ENCODE measurements around the gene MFAP2. TPM values are rescaled to one million over a fixed set of nuclear protein-coding genes. Genes with fewer than 3 reads are reported as not detected.

The MFAP2 gene
- total and polyA plus RNA-seq, 11 donors: 1.2 to 13.0 (median 2.3) TPM

DNA sequence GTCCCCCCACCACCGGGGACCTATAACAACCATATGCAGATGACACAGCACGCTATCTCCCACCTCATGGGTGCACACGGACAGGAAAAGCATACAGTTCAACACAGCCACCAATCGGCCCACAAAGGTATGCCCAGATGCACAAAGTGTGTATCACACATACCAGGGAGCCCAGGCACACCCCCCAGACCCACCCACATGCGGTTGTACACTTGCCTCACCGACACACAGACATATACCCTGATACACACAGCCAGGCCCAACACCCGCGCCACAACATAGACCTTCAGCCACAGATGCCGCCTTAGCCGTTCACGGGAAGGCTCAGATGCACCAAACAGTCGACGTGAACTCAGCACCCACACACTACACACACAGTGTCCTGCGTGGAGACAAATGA is 53.2 kb downstream of the MFAP2 start:
- Histone ChIP-seq H3K36me3 (peaks cover 0 to 23% (median 6%) of the 10 kb centered on the region in 9 donors), H3K27me3 (no peaks in the 10 kb centered on the region), H3K4me3 (no peak overlapping the region), H3K27ac (no peak overlapping the region), H3K4me1 (peaks cover 0 to 3% (median 0%) of the 10 kb centered on the region in 12 donors), H3K9me3 (no peaks in the 10 kb centered on the region)
- 85 to 95% (median 93%) methylated on average over 14 of the region's 14 CpGs for WGBS, 4 donors
- DNase-seq (peak in 2 of 5 donors; percentile 13 to 30), ATAC-seq (peak in 1 of 4 donors; percentile 3)
- TF ChIP-seq, protein P1, sequence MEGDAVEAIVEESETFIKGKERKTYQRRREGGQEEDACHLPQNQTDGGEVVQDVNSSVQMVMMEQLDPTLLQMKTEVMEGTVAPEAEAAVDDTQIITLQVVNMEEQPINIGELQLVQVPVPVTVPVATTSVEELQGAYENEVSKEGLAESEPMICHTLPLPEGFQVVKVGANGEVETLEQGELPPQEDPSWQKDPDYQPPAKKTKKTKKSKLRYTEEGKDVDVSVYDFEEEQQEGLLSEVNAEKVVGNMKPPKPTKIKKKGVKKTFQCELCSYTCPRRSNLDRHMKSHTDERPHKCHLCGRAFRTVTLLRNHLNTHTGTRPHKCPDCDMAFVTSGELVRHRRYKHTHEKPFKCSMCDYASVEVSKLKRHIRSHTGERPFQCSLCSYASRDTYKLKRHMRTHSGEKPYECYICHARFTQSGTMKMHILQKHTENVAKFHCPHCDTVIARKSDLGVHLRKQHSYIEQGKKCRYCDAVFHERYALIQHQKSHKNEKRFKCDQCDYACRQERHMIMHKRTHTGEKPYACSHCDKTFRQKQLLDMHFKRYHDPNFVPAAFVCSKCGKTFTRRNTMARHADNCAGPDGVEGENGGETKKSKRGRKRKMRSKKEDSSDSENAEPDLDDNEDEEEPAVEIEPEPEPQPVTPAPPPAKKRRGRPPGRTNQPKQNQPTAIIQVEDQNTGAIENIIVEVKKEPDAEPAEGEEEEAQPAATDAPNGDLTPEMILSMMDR (IDR thresholded peaks at IDR 0.05): no peak
- no peak for TF ChIP-seq POLR2A (IDR thresholded peaks at IDR 0.05)
- intact Hi-C loops (cut with DNase I): loop anchor here in 1 of 10 donors (10.0 kb wide), 1 partner anchor 202 kb away; no protein-coding TSS in a partner anchor

DNA sequence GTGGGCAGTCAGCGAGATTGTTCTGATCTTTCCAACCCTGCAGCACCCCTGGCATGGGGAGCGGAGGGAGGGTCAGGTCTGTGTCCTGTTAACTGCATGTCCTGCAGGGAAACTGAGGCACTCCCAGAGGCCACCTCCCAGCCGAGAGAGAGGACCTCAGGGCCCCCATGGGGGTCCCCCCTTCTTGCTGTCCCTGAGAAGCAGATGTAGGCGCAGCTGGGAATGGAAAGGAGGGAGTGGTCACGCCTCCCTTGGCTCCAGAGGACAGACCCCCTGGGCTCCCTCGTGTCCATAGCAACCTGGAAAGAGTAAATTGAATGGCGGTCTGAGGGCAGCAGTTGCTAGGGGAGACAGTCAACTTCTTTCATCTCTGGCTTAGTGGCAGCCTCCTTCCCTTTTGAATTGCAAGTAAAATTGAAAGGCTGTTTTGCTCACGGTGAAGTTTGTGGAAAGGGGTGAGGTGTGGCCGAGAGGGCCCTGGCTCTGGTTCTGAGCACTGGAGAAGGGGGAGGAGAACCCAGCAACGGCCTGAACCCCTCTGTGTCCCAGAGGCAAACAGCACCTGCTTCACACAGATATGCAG is 53.8 kb downstream of the MFAP2 start:
- DNase-seq (peak in 2 of 5 donors; percentile 17 to 57), ATAC-seq (no peak)
- no peak overlapping the region for H3K27ac ChIP-seq
- TF ChIP-seq POLR2A (IDR thresholded peaks at IDR 0.05): no peak
- TF ChIP-seq, protein P1 (IDR thresholded peaks at IDR 0.05): no peak
- intact Hi-C loops (cut with DNase I): loop anchor here in 1 of 10 donors (10.0 kb wide), 1 partner anchor 202 kb away; no protein-coding TSS in a partner anchor
- no peaks in the 10 kb centered on the region for H3K9me3 ChIP-seq
- WGBS, 4 donors: 74 to 77% (median 76%) methylated on average over 10 of the region's 10 CpGs
- no peak overlapping the region for H3K4me3 ChIP-seq
- H3K27me3 ChIP-seq: no peaks in the 10 kb centered on the region
- H3K36me3 ChIP-seq: peaks cover 0 to 20% (median 5%) of the 10 kb centered on the region in 9 donors
- peaks cover 0 to 10% (median 4%) of the 10 kb centered on the region in 12 donors for H3K4me1 ChIP-seq

DNA sequence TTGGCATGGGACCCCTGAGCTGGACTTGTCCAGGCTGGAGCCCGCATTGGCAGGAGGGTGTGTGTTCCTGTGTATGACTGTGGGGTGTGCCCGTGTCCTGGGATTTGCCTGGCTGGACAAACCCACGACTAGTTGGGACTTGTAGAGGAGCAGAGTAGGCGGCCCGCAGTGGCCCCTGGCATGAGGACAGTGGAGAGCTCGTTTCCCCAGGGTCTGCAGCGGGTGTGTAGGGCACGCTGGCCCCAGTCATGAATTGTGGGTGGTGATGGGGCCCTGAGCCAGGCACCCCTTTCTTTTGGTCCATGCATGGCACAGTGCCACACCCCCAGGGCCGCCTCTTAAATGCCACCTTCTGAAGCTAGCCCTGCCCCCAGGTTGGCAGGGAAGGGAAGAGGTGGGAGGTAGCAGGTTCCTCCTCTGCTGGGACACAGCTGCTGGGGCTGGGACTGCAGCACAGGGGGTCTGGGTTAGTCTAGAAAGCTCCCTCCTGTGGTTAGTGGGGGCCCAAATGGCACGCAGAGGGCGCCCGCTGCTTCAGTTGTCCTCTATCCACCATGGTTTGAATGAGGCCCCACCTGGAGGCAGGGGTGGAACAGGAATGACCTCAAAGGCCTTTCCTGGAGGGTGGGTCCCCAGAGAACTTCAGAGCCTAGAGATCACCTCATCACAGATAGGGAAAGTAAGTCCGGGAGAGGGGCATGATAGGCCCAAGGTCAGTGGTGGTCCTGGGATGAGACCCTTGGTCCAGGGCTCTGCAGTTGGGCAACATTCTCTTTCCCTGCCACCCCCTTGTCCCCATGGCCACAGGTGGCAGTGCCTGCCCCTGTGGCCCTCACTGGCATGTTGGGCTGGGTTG is 54.6 kb downstream of the MFAP2 start:
- DNase-seq (peak in 2 of 5 donors; percentile 30 to 64), ATAC-seq (no peak)
- intact Hi-C loops (cut with DNase I): loop anchor here in 1 of 10 donors (10.0 kb wide), 1 partner anchor 201 kb away; no protein-coding TSS in a partner anchor
- H3K9me3 ChIP-seq: no peaks in the 10 kb centered on the region
- H3K27ac ChIP-seq: no peak overlapping the region
- peaks cover 0 to 16% (median 9%) of the 10 kb centered on the region in 12 donors for H3K4me1 ChIP-seq
- no peak overlapping the region for H3K4me3 ChIP-seq
- TF ChIP-seq POLR2A (IDR thresholded peaks at IDR 0.05): no peak
- TF ChIP-seq, protein P1 (IDR thresholded peaks at IDR 0.05): no peak
- 91 to 94% (median 92%) methylated on average over 11 to 13 of the region's 13 CpGs for WGBS, 4 donors
- H3K36me3 ChIP-seq: peaks cover 0 to 13% (median 3%) of the 10 kb centered on the region in 9 donors
- no peaks in the 10 kb centered on the region for H3K27me3 ChIP-seq

All from heart left ventricle (tissue), 16 donors.